PC-9 (cell line): ENCODE results near the gene CDH13. TPM values are rescaled to one million over a fixed set of nuclear protein-coding genes. Genes with fewer than 3 reads are reported as not detected.

Source experiments
- BruUV-seq: library from RNA; stranded (reverse); fragments of 400-500 nt; replicated peaks from 2 replicates; lab custom pipeline; 2021; lab: Mats Ljungman, UMichigan
- CTCF ChIA-PET: fragments of 300-600 bp; sonication (Branson Sonifier 250); formaldehyde crosslinking; loops from one replicate; lab custom pipeline; 2022; ENCODE audit warnings: antibody characterized with exemption; lab: Charles Lee
- POLR2A ChIA-PET: fragments of 300-600 bp; sonication (Branson Sonifier 250); formaldehyde crosslinking; loops from one replicate; lab custom pipeline; 2022; ENCODE audit warnings: antibody characterized with exemption; ENCODE audit not compliant: unreplicated experiment; lab: Charles Lee
- DNase-seq, 2 experiments: peaks; one replicate each; pipeline versions ENCODE4 v3.0.0 to v3.0.0-alpha.2; 2015 to 2022; ENCODE audit warnings: mixed read lengths in 1 of 2
- H2AFZ ChIP-seq: fragments of 200-600 bp; sonication (generic); 2 replicates; pipeline ENCODE4 v1.8.1; 2017; ENCODE audit warnings: antibody characterized with exemption
- H3F3A ChIP-seq: fragments of 200-600 bp; sonication (generic); 2 replicates; pipeline ENCODE4 v1.8.1; 2017; ENCODE audit warnings: antibody characterized with exemption, mild to moderate bottlenecking, low read depth; ENCODE audit not compliant: insufficient read depth
- H3K27ac ChIP-seq: fragments of 200-600 bp; sonication (generic); 2 replicates; pipeline ENCODE4 v1.6.1; 2016; ENCODE audit warnings: mixed run types
- H3K27me3 ChIP-seq: fragments of 200-600 bp; sonication (generic); 2 replicates; pipeline ENCODE4 v1.6.1; 2016; ENCODE audit warnings: low read depth, mixed run types; ENCODE audit not compliant: insufficient read depth
- H3K36me3 ChIP-seq: fragments of 200-600 bp; sonication (generic); 2 replicates; pipeline ENCODE4 v1.6.1; 2016; ENCODE audit warnings: low read depth, mixed run types
- H3K4me1 ChIP-seq: fragments of 200-600 bp; sonication (generic); replicated peaks from 2 replicates; pipeline ENCODE4 v1.6.1; 2016; ENCODE audit warnings: mixed run types; ENCODE audit not compliant: insufficient read depth
- H3K4me2 ChIP-seq: fragments of 200-600 bp; sonication (generic); 2 replicates; pipeline ENCODE4 v1.6.1; 2017; ENCODE audit warnings: mixed run types
- H3K4me3 ChIP-seq: fragments of 200-600 bp; sonication (generic); 2 replicates; pipeline ENCODE4 v1.6.1; 2016; ENCODE audit warnings: mixed run types
- H3K79me2 ChIP-seq: fragments of 200-600 bp; sonication (generic); 2 replicates; pipeline ENCODE4 v1.6.1; 2017; ENCODE audit warnings: low read depth, mixed run types
- H3K9me2 ChIP-seq: fragments of 200-600 bp; sonication (generic); 2 replicates; pipeline ENCODE4 v1.8.1; 2017; ENCODE audit warnings: mild to moderate bottlenecking; ENCODE audit not compliant: insufficient read depth
- H3K9me3 ChIP-seq: fragments of 200-600 bp; sonication (generic); 2 replicates; pipeline ENCODE4 v1.8.1; 2016; ENCODE audit warnings: low read depth; ENCODE audit not compliant: insufficient read depth
- H4K20me1 ChIP-seq: fragments of 200-600 bp; sonication (generic); 2 replicates; pipeline ENCODE4 v1.8.1; 2017; ENCODE audit not compliant: insufficient read depth
- EZH2 ChIP-seq: fragments of 200-600 bp; sonication (generic); IDR thresholded peaks from 2 replicates; pipeline ENCODE4 v1.8.0; 2017; ENCODE audit warnings: antibody characterized with exemption, low read depth
- intact Hi-C: fragments of 100-400 bp; cut with micrococcal nuclease; formaldehyde crosslinking; loops from one replicate; pipeline ENCODE4 v1.10.0; 2022; ENCODE audit not compliant: unreplicated experiment
- total RNA-seq: library from RNA; stranded (reverse); gene quantifications from 2 replicates; pipeline ENCODE4 v1.2.3, GENCODE V29; 2021
- TF ChIP-seq, protein P1 (sequence below): fragments of 200-600 bp; sonication (generic); conservative IDR thresholded peaks from 2 replicates; pipeline ENCODE4 v1.6.1; 2017; ENCODE audit warnings: mixed run types, antibody characterized with exemption, mild to moderate bottlenecking, moderate library complexity

The CDH13 gene
- total RNA-seq, 1 experiment from 2014 or later = 0.24 TPM

DNA sequence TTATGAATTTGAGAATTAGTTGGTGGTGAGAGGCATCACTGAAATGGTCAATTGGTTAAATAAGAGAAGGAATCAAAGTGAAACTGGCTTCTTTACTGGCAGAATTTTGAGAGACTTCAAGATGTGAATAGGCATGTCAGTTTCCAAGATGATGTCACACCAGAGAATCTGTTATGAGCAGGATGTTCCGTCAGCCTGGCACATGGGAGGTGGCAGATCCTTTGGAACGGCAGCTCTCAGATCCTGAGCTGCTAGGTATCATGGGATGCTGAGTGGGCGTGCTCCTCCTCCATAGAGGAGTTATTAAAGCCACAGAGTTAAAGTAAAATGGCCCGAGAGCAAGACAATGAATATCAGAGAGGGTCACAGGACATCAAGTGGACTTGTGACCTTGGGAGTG lies 736.8 kb downstream of the CDH13 start:
- DNase-seq = no peak
- Histone ChIP-seq H3K27ac (no peak overlapping the region), H3K27me3 (no peaks in the 10 kb centered on the region), H3K9me3 (no peaks in the 10 kb centered on the region), H3K36me3 (no peaks in the 10 kb centered on the region), H3K4me2 (no peak overlapping the region), H3K4me3 (no peak overlapping the region), H3K79me2 (no peaks in the 10 kb centered on the region), H3K9me2 (no peaks in the 10 kb centered on the region), H3F3A (no peaks in the 10 kb centered on the region), H3K4me1 (no peaks in the 10 kb centered on the region), H4K20me1 (no peaks in the 10 kb centered on the region), H2AFZ (no peak overlapping the region)
- BruUV-seq = no TSS peak
- CTCF ChIA-PET = no interaction called here
- POLR2A ChIA-PET = no interaction called here
- TF ChIP-seq, protein P1, sequence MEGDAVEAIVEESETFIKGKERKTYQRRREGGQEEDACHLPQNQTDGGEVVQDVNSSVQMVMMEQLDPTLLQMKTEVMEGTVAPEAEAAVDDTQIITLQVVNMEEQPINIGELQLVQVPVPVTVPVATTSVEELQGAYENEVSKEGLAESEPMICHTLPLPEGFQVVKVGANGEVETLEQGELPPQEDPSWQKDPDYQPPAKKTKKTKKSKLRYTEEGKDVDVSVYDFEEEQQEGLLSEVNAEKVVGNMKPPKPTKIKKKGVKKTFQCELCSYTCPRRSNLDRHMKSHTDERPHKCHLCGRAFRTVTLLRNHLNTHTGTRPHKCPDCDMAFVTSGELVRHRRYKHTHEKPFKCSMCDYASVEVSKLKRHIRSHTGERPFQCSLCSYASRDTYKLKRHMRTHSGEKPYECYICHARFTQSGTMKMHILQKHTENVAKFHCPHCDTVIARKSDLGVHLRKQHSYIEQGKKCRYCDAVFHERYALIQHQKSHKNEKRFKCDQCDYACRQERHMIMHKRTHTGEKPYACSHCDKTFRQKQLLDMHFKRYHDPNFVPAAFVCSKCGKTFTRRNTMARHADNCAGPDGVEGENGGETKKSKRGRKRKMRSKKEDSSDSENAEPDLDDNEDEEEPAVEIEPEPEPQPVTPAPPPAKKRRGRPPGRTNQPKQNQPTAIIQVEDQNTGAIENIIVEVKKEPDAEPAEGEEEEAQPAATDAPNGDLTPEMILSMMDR = no peak
- intact Hi-C loops = no loop called here

GRCh38 chr16:83365166-83365565 lies 738.4 kb downstream of the CDH13 start:
- no peak for DNase-seq
- H2AFZ ChIP-seq = no peak overlapping the region
- intact Hi-C loops = no loop called here

GRCh38 chr16:83366228-83366627 lies 739.5 kb downstream of the CDH13 start:
- Histone ChIP-seq H2AFZ (no peak overlapping the region), H3K4me3 (no peak overlapping the region), H3K9me3 (no peaks in the 10 kb centered on the region), H3K27ac (no peak overlapping the region), H3K4me1 (no peaks in the 10 kb centered on the region), H3K36me3 (no peaks in the 10 kb centered on the region), H3K9me2 (no peaks in the 10 kb centered on the region), H3K79me2 (no peaks in the 10 kb centered on the region), H3F3A (no peaks in the 10 kb centered on the region), H3K27me3 (no peaks in the 10 kb centered on the region; the same call in 1 of the 2 replicates), H3K4me2 (no peak overlapping the region), H4K20me1 (no peaks in the 10 kb centered on the region)
- BruUV-seq = no TSS peak
- CTCF ChIA-PET = no interaction called here
- no peak for DNase-seq
- TF ChIP-seq, protein P1 = no peak
- no peak for TF ChIP-seq EZH2
- POLR2A ChIA-PET = no interaction called here
- intact Hi-C loops = no loop called here

More at GRCh38 chr16:83365166-83365565, 738.4 kb downstream of the CDH13 start:
- TF ChIP-seq, protein P1 = no peak
- TF ChIP-seq EZH2 = no peak
- no peak overlapping the region for H3K4me2 ChIP-seq
- CTCF ChIA-PET = no interaction called here
- no peaks in the 10 kb centered on the region for H3K79me2 ChIP-seq
- no peaks in the 10 kb centered on the region for H3K27me3 ChIP-seq
- POLR2A ChIA-PET = no interaction called here
- H3K27ac ChIP-seq = no peak overlapping the region
- H3K9me3 ChIP-seq = no peaks in the 10 kb centered on the region
- H3K4me3 ChIP-seq = no peak overlapping the region
- H3F3A ChIP-seq = no peaks in the 10 kb centered on the region
- H3K36me3 ChIP-seq = no peaks in the 10 kb centered on the region
- H4K20me1 ChIP-seq = no peaks in the 10 kb centered on the region
- H3K4me1 ChIP-seq = no peaks in the 10 kb centered on the region
- no TSS peak for BruUV-seq
- no peaks in the 10 kb centered on the region for H3K9me2 ChIP-seq
